B cell (primary cell): Measurements from ENCODE around the gene GPHN. TPM values are rescaled to one million over a fixed set of nuclear protein-coding genes. Genes with fewer than 3 reads are reported as not detected.

Experiments
- ATAC-seq: fragments of 200-7000 bp; cut with Tn5 transposase; one replicate; pipeline ENCODE4 v1.10.0; 2021; ENCODE audit warnings: low read depth, mild to moderate bottlenecking, moderate number of reproducible peaks, moderate library complexity
- CTCF ChIA-PET: fragments of 350-600 bp; sonication (Branson Sonifier 250); formaldehyde crosslinking; loops from one replicate; lab custom pipeline; 2021; ENCODE audit warnings: antibody characterized with exemption, inconsistent platforms; lab: Charles Lee
- POLR2A ChIA-PET: fragments of 350-600 bp; sonication (Branson Sonifier 250); formaldehyde crosslinking; loops from one replicate; lab custom pipeline; 2021; ENCODE audit warnings: antibody characterized with exemption; lab: Charles Lee
- DNase-seq: peaks from one replicate; pipeline ENCODE4 v3.0.0; 2013
- H2AFZ ChIP-seq: 2 replicates; pipeline ENCODE4 v1.6.1; 2012; ENCODE audit warnings: mild to moderate bottlenecking, low read depth, low read length; ENCODE audit not compliant: insufficient read depth, poor library complexity, severe bottlenecking
- H3K27ac ChIP-seq, 2 donors: 1 replicate in 1 of 2; 2 replicates in 1 of 2; pipeline ENCODE4 v1.5.1; 2012 to 2013; ENCODE audit warnings: low read length in 2 of 2, mild to moderate bottlenecking in 2 of 2, moderate library complexity in 1 of 2
- H3K27me3 ChIP-seq, 4 experiments: fragments of 200-600 bp in 1 of 4; sonication (generic) in 1 of 4; replicated peaks in 1 of 4; 1 replicate in 2 of 4; 2 replicates in 2 of 4; pipeline versions ENCODE4 v1.6.1 to v1.7.0; 2013 to 2016; ENCODE audit warnings: low read length in 3 of 4, mild to moderate bottlenecking in 2 of 4, mixed read lengths in 1 of 4, moderate library complexity in 1 of 4; ENCODE audit not compliant: insufficient read depth in 4 of 4, control insufficient read depth in 3 of 4; ENCODE audit errors: control extremely low read depth in 1 of 4
- H3K36me3 ChIP-seq, 2 experiments: replicated peaks in 1 of 2; 1 replicate in 1 of 2; 2 replicates in 1 of 2; pipeline versions ENCODE4 v1.6.1 to v1.7.1; 2013; ENCODE audit warnings: low read length in 1 of 2; ENCODE audit not compliant: insufficient read depth in 2 of 2, control insufficient read depth in 1 of 2; ENCODE audit errors: control extremely low read depth in 1 of 2, extremely low read depth in 1 of 2
- H3K4me1 ChIP-seq, 2 donors: fragments of 200-600 bp in 1 of 2; sonication (generic) in 1 of 2; 1 replicate in 1 of 2; 2 replicates in 1 of 2; pipeline versions ENCODE4 v1.5.1 to v1.6.1; 2013 to 2017; ENCODE audit warnings: low read length in 2 of 2; ENCODE audit not compliant: control insufficient read depth in 2 of 2, insufficient read depth in 2 of 2
- H3K4me2 ChIP-seq: replicated peaks from 2 replicates; pipeline ENCODE3; 2012; ENCODE audit warnings: mild to moderate bottlenecking, low read depth, low read length; ENCODE audit not compliant: poor library complexity, severe bottlenecking
- H3K4me3 ChIP-seq, 5 experiments: fragments of 200-600 bp in 1 of 5; sonication (generic) in 1 of 5; 1 replicate in 3 of 5; 2 replicates in 2 of 5; pipeline versions ENCODE4 v1.5.1 to v1.7.0; 2011 to 2016; ENCODE audit warnings: low read length in 4 of 5, mild to moderate bottlenecking in 4 of 5, low read depth in 2 of 5, control low read depth in 1 of 5, moderate library complexity in 1 of 5; ENCODE audit not compliant: insufficient read depth in 1 of 5; ENCODE audit errors: control extremely low read depth in 1 of 5, extremely low read depth in 1 of 5
- H3K79me2 ChIP-seq: fragments of 200-600 bp; sonication (generic); one replicate; pipeline ENCODE4 v1.6.0; 2016; ENCODE audit warnings: low read length; ENCODE audit not compliant: control insufficient read depth, insufficient read depth
- H3K9ac ChIP-seq: fragments of 200-600 bp; sonication (generic); 2 replicates; pipeline ENCODE4 v1.6.1; 2017; ENCODE audit warnings: mild to moderate bottlenecking, low read length, moderate library complexity
- H3K9me3 ChIP-seq, 3 donors: one replicate each; pipeline versions ENCODE4 v1.6.1 to v1.7.1; 2013; ENCODE audit warnings: low read length in 2 of 3; ENCODE audit not compliant: control insufficient read depth in 2 of 3, insufficient read depth in 1 of 3; ENCODE audit errors: control extremely low read depth in 1 of 3
- H4K20me1 ChIP-seq: 2 replicates; pipeline ENCODE4 v1.6.0; 2012; ENCODE audit warnings: mild to moderate bottlenecking, low read length; ENCODE audit not compliant: insufficient read depth, control insufficient read depth, poor library complexity, severe bottlenecking
- H3K27ac Mint-ChIP-seq: one replicate; pipeline ENCODE4 v1.8.0; 2021; ENCODE audit warnings: mixed read lengths
- H3K27me3 Mint-ChIP-seq: one replicate; pipeline ENCODE4 v1.8.0; 2021; ENCODE audit warnings: mixed read lengths
- H3K4me1 Mint-ChIP-seq: one replicate; pipeline ENCODE4 v1.8.0; 2021; ENCODE audit warnings: mixed read lengths
- H3K4me3 Mint-ChIP-seq: one replicate; pipeline ENCODE4 v1.8.0; 2021; ENCODE audit warnings: mixed read lengths
- H3K9me3 Mint-ChIP-seq: one replicate; pipeline ENCODE4 v1.8.0; 2022; ENCODE audit warnings: mixed read lengths; ENCODE audit not compliant: insufficient read depth
- EZH2 ChIP-seq: IDR thresholded peaks from 2 replicates; pipeline ENCODE4 v1.6.1; 2012; ENCODE audit warnings: borderline replicate concordance, low read depth, mild to moderate bottlenecking, moderate library complexity, low read length; ENCODE audit not compliant: insufficient read depth, poor library complexity, severe bottlenecking
- WGBS: methylation state at CpG from one replicate; pipeline ENCODE4 v1.1.5; 2013; ENCODE audit warnings: missing lambda C conversion rate; ENCODE audit not compliant: insufficient coverage; 5-methylcytosine and 5-hydroxymethylcytosine counted together
- intact Hi-C: fragments of 100-400 bp; cut with micrococcal nuclease; formaldehyde crosslinking; loops from one replicate; pipeline ENCODE4 v1.10.0; 2022
- polyA plus RNA-seq: library from polyadenylated mRNA; depleted of rRNA; stranded (reverse); fragments of >200 nt; gene quantifications from 2 replicates; pipeline ENCODE4 v1.2.3, GENCODE V29; 2012
- total RNA-seq, 2 donors: library from RNA; stranded (reverse); fragments of 120-200 nt in 1 of 2; gene quantifications; 1 replicate in 1 of 2; 2 replicates in 1 of 2; pipeline versions ENCODE4 v1.2.3 to v1.2.4, GENCODE V29; 2013 to 2022
- TF ChIP-seq, protein P1 (sequence below): fragments of 200-600 bp; IDR thresholded peaks from one replicate; pipeline ENCODE4 v1.8.0; 2022; ENCODE audit warnings: antibody characterized with exemption, mild to moderate bottlenecking

Gene GPHN
- total and polyA plus RNA-seq, 2 donors (not counting 1 experiment from before 2014, with no cell fraction given) = 3.4 to 18.0 TPM

DNA sequence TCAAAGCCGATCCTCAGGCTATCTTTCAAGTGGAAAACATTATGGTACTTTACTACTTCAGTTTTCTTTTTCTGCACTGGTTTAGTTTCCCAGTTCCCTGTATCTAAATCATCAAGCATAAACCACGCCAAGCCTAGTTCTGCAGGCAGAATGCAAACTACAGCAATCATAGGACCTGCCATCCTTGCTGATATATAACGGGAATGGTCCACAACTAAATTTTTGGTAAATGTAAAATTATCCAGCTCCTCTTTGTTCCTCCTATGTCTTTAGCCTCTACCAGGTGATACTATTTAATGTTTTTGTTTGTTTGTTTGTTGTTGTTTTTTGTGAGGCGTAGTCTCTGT is 714.0 kb downstream of the GPHN start:
- peaks cover 24% of the 10 kb centered on the region for H3K27me3 Mint-ChIP-seq
- Histone ChIP-seq H3K4me1 (no peaks in the 10 kb centered on the region), H3K27ac (no peak overlapping the region), H3K27me3 (peaks cover 0 to 4% (median 0%) of the 10 kb centered on the region in 4 experiments), H2AFZ (no peak overlapping the region), H3K4me3 (no peak overlapping the region), H3K9ac (no peak overlapping the region), H3K36me3 (no peaks in the 10 kb centered on the region), H3K9me3 (peaks cover 0 to 8% (median 0%) of the 10 kb centered on the region in 3 donors), H3K4me2 (no peak overlapping the region), H3K79me2 (no peaks in the 10 kb centered on the region), H4K20me1 (no peaks in the 10 kb centered on the region)
- no peak overlapping the region for H3K27ac Mint-ChIP-seq
- no peak for ATAC-seq
- 100% methylated on average over 3 of the region's 4 CpGs for WGBS
- ChIA-PET POLR2A (no interaction called here), CTCF (no interaction called here)
- intact Hi-C loops = no loop called here
- no peaks in the 10 kb centered on the region for H3K9me3 Mint-ChIP-seq
- no peak for DNase-seq
- no peaks in the 10 kb centered on the region for H3K4me1 Mint-ChIP-seq
- H3K4me3 Mint-ChIP-seq = no peak overlapping the region
- no peak for TF ChIP-seq EZH2
- TF ChIP-seq, protein P1, sequence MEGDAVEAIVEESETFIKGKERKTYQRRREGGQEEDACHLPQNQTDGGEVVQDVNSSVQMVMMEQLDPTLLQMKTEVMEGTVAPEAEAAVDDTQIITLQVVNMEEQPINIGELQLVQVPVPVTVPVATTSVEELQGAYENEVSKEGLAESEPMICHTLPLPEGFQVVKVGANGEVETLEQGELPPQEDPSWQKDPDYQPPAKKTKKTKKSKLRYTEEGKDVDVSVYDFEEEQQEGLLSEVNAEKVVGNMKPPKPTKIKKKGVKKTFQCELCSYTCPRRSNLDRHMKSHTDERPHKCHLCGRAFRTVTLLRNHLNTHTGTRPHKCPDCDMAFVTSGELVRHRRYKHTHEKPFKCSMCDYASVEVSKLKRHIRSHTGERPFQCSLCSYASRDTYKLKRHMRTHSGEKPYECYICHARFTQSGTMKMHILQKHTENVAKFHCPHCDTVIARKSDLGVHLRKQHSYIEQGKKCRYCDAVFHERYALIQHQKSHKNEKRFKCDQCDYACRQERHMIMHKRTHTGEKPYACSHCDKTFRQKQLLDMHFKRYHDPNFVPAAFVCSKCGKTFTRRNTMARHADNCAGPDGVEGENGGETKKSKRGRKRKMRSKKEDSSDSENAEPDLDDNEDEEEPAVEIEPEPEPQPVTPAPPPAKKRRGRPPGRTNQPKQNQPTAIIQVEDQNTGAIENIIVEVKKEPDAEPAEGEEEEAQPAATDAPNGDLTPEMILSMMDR = no peak

DNA sequence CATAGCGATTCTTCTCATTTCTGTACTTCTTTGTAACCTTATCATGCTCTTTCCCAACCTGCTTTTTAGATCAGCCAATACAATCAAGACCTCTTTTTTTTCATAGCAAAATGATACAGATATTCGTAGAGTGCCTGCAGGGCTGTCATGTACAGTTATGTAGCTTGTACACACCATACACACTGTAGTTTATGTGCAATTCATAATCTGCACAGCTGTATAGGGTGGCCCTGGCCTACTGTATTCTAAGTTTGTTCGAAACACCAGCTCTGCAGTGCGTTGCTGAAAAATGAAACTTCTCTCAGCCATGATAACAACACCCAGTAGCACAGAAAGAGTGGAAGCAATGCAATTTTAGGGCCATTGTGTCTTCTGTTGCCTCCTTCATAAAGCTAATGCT is 717.6 kb downstream of the GPHN start:
- Histone ChIP-seq H3K36me3 (no peaks in the 10 kb centered on the region), H3K9me3 (no peaks in the 10 kb centered on the region), H3K9ac (no peak overlapping the region), H2AFZ (no peak overlapping the region), H3K4me2 (no peak overlapping the region), H4K20me1 (no peaks in the 10 kb centered on the region), H3K27ac (no peak overlapping the region), H3K27me3 (no peaks in the 10 kb centered on the region), H3K4me3 (no peak overlapping the region), H3K4me1 (no peaks in the 10 kb centered on the region), H3K79me2 (no peaks in the 10 kb centered on the region)
- Mint-ChIP-seq H3K27ac (no peak overlapping the region), H3K9me3 (no peaks in the 10 kb centered on the region), H3K4me1 (no peaks in the 10 kb centered on the region), H3K4me3 (no peak overlapping the region), H3K27me3 (peaks cover 19% of the 10 kb centered on the region)
- 100% methylated on average over 2 of the region's 4 CpGs for WGBS
- no peak for TF ChIP-seq EZH2
- TF ChIP-seq, protein P1 = no peak
- CTCF ChIA-PET = interaction anchor here (1.0 kb wide), 1 partner anchor 8 kb away, joined by 3 read pairs; no protein-coding TSS in a partner anchor
- POLR2A ChIA-PET = no interaction called here
- DNase-seq (no peak), ATAC-seq (no peak)
- intact Hi-C loops = no loop called here
